ENCODE results near the gene CEP135. TPM values are rescaled to one million over a fixed set of nuclear protein-coding genes. Genes with fewer than 3 reads are reported as not detected.

CEP135 gene
- total and polyA plus RNA-seq, 2 donors (not counting 1 experiment from before 2014, with no cell fraction given): 6.4 to 41.0 TPM

GRCh38 chr4:55941881-55942396 lies 6.8 kb upstream of the CEP135 start:
- Histone ChIP-seq H3K27ac (ENCODE audit: low read length in 2 of 2) (no peak overlapping the region), H4K20me1 (ENCODE audit: control insufficient read depth, insufficient read depth, low read length, poor library complexity, severe bottlenecking) (no peaks in the 10 kb centered on the region), H3K27me3 (replicated peaks in 1 of 4; ENCODE audit: control extremely low read depth in 1 of 4, control insufficient read depth in 3 of 4, insufficient read depth in 4 of 4, low read length in 3 of 4) (no peaks in the 10 kb centered on the region), H3K9me3 (ENCODE audit: control extremely low read depth in 1 of 3, control insufficient read depth in 2 of 3, insufficient read depth in 1 of 3, low read length in 2 of 3) (peaks cover under 1 to 9% (median 7%) of the 10 kb centered on the region in 3 donors), H2AFZ (ENCODE audit: insufficient read depth, low read depth, low read length, poor library complexity, severe bottlenecking) (no peak overlapping the region), H3K36me3 (replicated peaks in 1 of 2; ENCODE audit: control extremely low read depth in 1 of 2, control insufficient read depth in 1 of 2, extremely low read depth in 1 of 2, insufficient read depth in 2 of 2, low read length in 1 of 2) (peaks cover 0 to 18% of the 10 kb centered on the region in 2 experiments), H3K79me2 (ENCODE audit: control insufficient read depth, insufficient read depth, low read length) (peaks cover 25% of the 10 kb centered on the region), H3K4me2 (replicated peaks; ENCODE audit: low read depth, low read length, poor library complexity, severe bottlenecking) (no peak overlapping the region), H3K9ac (ENCODE audit: low read length) (no peak overlapping the region), H3K4me1 (ENCODE audit: control insufficient read depth in 2 of 2, insufficient read depth in 2 of 2, low read length in 2 of 2) (peaks cover 30 to 31% of the 10 kb centered on the region in 2 donors), H3K4me3 (ENCODE audit: control extremely low read depth in 1 of 5, extremely low read depth in 1 of 5, insufficient read depth in 1 of 5, low read depth in 2 of 5, low read length in 4 of 5) (no peak overlapping the region)
- Mint-ChIP-seq H3K4me3 (no peak overlapping the region), H3K4me1 (peaks cover 39% of the 10 kb centered on the region), H3K9me3 (ENCODE audit: insufficient read depth) (peaks cover 11% of the 10 kb centered on the region), H3K27ac (no peak overlapping the region), H3K27me3 (no peaks in the 10 kb centered on the region)
- ChIA-PET POLR2A (no interaction called here), CTCF (interaction anchor here (0.9 kb wide), 1 partner anchor 9 kb away, joined by 3 read pairs; no protein-coding TSS in a partner anchor)
- DNase-seq (no peak), ATAC-seq (ENCODE audit: low read depth) (no peak)
- 86% methylated on average over 1 of the region's 3 CpGs for WGBS (ENCODE audit: insufficient coverage)
- TF ChIP-seq CTCF (IDR thresholded peaks at IDR 0.05) (no peak), EZH2 (IDR thresholded peaks at IDR 0.05; ENCODE audit: borderline replicate concordance, insufficient read depth, low read depth, low read length, poor library complexity, severe bottlenecking) (no peak)
- intact Hi-C loops (cut with micrococcal nuclease): no loop called here

GRCh38 chr4:55947254-55947882 lies 1.4 kb upstream of the CEP135 start:
- ChIA-PET CTCF (interaction anchor here (0.9 to 3.3 kb wide), 14 partner anchors 9 to 1031 kb away, joined by 3 to 22 read pairs (median 6); partner anchors contain the start of genes AASDH, EXOC1, NOA1 and PAICS), POLR2A (interaction anchor here (0.7 to 2.6 kb wide), 8 partner anchors 14 to 1030 kb away, joined by 3 to 14 read pairs (median 5); partner anchors contain the start of genes AASDH, EXOC1, NOA1 and PAICS)
- H3K27me3 ChIP-seq (replicated peaks in 1 of 4; ENCODE audit: control extremely low read depth in 1 of 4, control insufficient read depth in 3 of 4, insufficient read depth in 4 of 4, low read length in 3 of 4): no peaks in the 10 kb centered on the region
- Mint-ChIP-seq H3K27ac (peak overlapping the region; percentile 98), H3K27me3 (no peaks in the 10 kb centered on the region), H3K4me3 (peak overlapping the region; percentile 89), H3K9me3 (ENCODE audit: insufficient read depth) (no peaks in the 10 kb centered on the region), H3K4me1 (peaks cover 53% of the 10 kb centered on the region)
- H3K9ac ChIP-seq (ENCODE audit: low read length): peak overlapping the region; percentile 99
- H3K27ac ChIP-seq (ENCODE audit: low read length in 2 of 2): peak overlapping the region; percentile 100
- WGBS (ENCODE audit: insufficient coverage): 0% methylated on average over 5 of the region's 6 CpGs
- TF ChIP-seq EZH2 (IDR thresholded peaks at IDR 0.05; ENCODE audit: borderline replicate concordance, insufficient read depth, low read depth, low read length, poor library complexity, severe bottlenecking) (no peak), CTCF (IDR thresholded peaks at IDR 0.05) (no peak)
- ATAC-seq (ENCODE audit: low read depth) (peak; percentile 29), DNase-seq (peak; percentile 85)
- peak overlapping the region; percentile 41 for H2AFZ ChIP-seq (ENCODE audit: insufficient read depth, low read depth, low read length, poor library complexity, severe bottlenecking)
- H3K4me3 ChIP-seq (ENCODE audit: control extremely low read depth in 1 of 5, extremely low read depth in 1 of 5, insufficient read depth in 1 of 5, low read depth in 2 of 5, low read length in 4 of 5): peak overlapping the region; percentile 73 to 91 (median 87)
- no peaks in the 10 kb centered on the region for H3K9me3 ChIP-seq (ENCODE audit: control extremely low read depth in 1 of 3, control insufficient read depth in 2 of 3, insufficient read depth in 1 of 3, low read length in 2 of 3)
- peak overlapping the region; percentile 78 for H3K4me2 ChIP-seq (replicated peaks; ENCODE audit: low read depth, low read length, poor library complexity, severe bottlenecking)
- peaks cover 30 to 37% of the 10 kb centered on the region in 2 donors for H3K4me1 ChIP-seq (ENCODE audit: control insufficient read depth in 2 of 2, insufficient read depth in 2 of 2, low read length in 2 of 2)
- no peaks in the 10 kb centered on the region for H4K20me1 ChIP-seq (ENCODE audit: control insufficient read depth, insufficient read depth, low read length, poor library complexity, severe bottlenecking)
- intact Hi-C loops (cut with micrococcal nuclease): loop anchor here (5.0 kb wide), 3 partner anchors 40 to 600 kb away; partner anchors contain the start of gene SRD5A3
- peaks cover 34% of the 10 kb centered on the region for H3K79me2 ChIP-seq (ENCODE audit: control insufficient read depth, insufficient read depth, low read length)
- peaks cover 0 to 9% of the 10 kb centered on the region in 2 experiments for H3K36me3 ChIP-seq (replicated peaks in 1 of 2; ENCODE audit: control extremely low read depth in 1 of 2, control insufficient read depth in 1 of 2, extremely low read depth in 1 of 2, insufficient read depth in 2 of 2, low read length in 1 of 2)
